Fibroblast of pulmonary artery (primary cell): ENCODE data around the gene C1QTNF6.

Source experiments
- DNase-seq: peaks from one replicate; pipeline ENCODE4 v3.0.0-alpha.2; 2010; ENCODE audit warnings: low read depth
- H3K4me3 ChIP-seq: replicated peaks from 2 replicates; pipeline ENCODE4 v1.5.1; 2011; ENCODE audit warnings: low read depth, mild to moderate bottlenecking, control low read depth, low read length, moderate library complexity
- CTCF ChIP-seq: IDR thresholded peaks from 2 replicates; pipeline ENCODE4 v1.5.1; 2011; ENCODE audit warnings: mild to moderate bottlenecking, control low read depth, low read length, inconsistent platforms; ENCODE audit errors: missing control alignments

C1QTNF6 gene

GRCh38 chr22:37214731-37215030 is 26.6 kb upstream of the C1QTNF6 start:
- DNase-seq = no peak
- no peak overlapping the region for H3K4me3 ChIP-seq
- no peak for TF ChIP-seq CTCF

GRCh38 chr22:37213941-37214730 is 26.1 kb upstream of the C1QTNF6 start:
- DNase-seq = no peak
- TF ChIP-seq CTCF = no peak
- H3K4me3 ChIP-seq = no peak overlapping the region

GRCh38 chr22:37213218-37213855 is 25.3 kb upstream of the C1QTNF6 start:
- no peak overlapping the region for H3K4me3 ChIP-seq
- no peak for TF ChIP-seq CTCF
- no peak for DNase-seq

GRCh38 chr22:37212174-37212906 is 24.3 kb upstream of the C1QTNF6 start, which contains the start of gene SSTR3:
Gene SSTR3, minus strand, starts transcription at chr22:37212477. Its CDS starts 4,674 bp downstream, at chr22:37207803.
- no peak for DNase-seq
- no peak within 1 kb of the TSS for H3K4me3 ChIP-seq
- TF ChIP-seq CTCF = no peak

GRCh38 chr22:37211866-37212173 is 23.8 kb upstream of the C1QTNF6 start:
- no peak for DNase-seq
- TF ChIP-seq CTCF = no peak
- H3K4me3 ChIP-seq = no peak overlapping the region

- no peak for TF ChIP-seq CTCF
- no peak for DNase-seq
Measured at GRCh38 chr22:37211075-37211865, 23.2 kb upstream of the C1QTNF6 start.

More at GRCh38 chr22:37211075-37211865, 23.2 kb upstream of the C1QTNF6 start:
- H3K4me3 ChIP-seq = no peak overlapping the region
